ENCODE data around the gene NAT8L.

The NAT8L gene

DNA sequence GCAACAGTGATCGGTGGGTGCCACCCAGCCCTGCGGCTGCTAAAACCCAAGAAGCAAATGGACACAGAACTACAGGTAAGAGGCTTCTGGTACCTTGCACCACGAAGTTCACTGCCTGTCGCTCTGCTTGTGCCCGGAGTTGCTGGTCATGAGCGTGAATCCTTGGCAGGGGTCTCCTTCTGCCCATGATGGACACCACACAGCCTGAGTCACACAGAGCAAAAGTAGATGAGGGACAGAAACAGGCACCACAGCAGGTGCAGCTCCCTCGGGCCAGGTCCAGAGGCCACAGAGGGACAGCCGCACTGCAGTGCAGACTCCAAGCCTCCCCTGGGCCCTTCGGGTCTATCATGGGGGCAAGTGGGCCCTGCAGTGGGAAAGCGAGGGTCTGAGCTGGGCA lies 22.4 kb downstream of the NAT8L start:
- H3K4me3 ChIP-seq (ENCODE audit: low read depth in 1 of 2, low read length in 1 of 2): no peak overlapping the region

DNA sequence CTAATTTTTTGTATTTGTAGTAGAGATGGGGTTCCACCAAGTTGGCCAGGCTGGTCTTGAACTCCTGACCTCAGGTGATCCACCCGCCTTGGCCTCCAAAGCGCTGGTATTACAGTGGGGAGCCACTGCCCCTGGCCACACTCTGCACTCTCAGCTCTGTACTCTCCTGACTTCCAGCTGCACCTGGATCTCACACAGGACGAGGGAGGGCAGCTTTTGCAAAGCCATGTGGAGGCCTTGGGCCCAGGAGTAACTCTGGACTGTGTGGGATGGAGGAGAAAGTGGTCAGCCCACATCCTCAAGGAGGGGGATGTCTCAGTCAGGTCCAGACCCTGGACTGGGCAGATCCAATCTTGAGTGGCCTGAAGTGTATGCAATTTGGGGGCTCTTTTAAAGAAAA lies 23.0 kb downstream of the NAT8L start:
- Histone ChIP-seq H3K36me3 (no peaks in the 10 kb centered on the region), H3K4me1 (ENCODE audit: control insufficient read depth in 1 of 2, insufficient read depth in 1 of 2, low read depth in 1 of 2, low read length in 1 of 2) (no peaks in the 10 kb centered on the region), H3K27me3 (peaks cover 5% of the 10 kb centered on the region), H3K4me3 (ENCODE audit: low read depth in 1 of 2, low read length in 1 of 2) (no peak overlapping the region), H3K27ac (no peak overlapping the region), H3K9me3 (no peaks in the 10 kb centered on the region)
- TF ChIP-seq, protein P1, sequence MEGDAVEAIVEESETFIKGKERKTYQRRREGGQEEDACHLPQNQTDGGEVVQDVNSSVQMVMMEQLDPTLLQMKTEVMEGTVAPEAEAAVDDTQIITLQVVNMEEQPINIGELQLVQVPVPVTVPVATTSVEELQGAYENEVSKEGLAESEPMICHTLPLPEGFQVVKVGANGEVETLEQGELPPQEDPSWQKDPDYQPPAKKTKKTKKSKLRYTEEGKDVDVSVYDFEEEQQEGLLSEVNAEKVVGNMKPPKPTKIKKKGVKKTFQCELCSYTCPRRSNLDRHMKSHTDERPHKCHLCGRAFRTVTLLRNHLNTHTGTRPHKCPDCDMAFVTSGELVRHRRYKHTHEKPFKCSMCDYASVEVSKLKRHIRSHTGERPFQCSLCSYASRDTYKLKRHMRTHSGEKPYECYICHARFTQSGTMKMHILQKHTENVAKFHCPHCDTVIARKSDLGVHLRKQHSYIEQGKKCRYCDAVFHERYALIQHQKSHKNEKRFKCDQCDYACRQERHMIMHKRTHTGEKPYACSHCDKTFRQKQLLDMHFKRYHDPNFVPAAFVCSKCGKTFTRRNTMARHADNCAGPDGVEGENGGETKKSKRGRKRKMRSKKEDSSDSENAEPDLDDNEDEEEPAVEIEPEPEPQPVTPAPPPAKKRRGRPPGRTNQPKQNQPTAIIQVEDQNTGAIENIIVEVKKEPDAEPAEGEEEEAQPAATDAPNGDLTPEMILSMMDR (IDR thresholded peaks at IDR 0.05): no peak

More for the DNA sequence above, 22.4 kb downstream of the NAT8L start:
- Histone ChIP-seq H3K4me1 (ENCODE audit: control insufficient read depth in 1 of 2, insufficient read depth in 1 of 2, low read depth in 1 of 2, low read length in 1 of 2) (no peaks in the 10 kb centered on the region), H3K36me3 (no peaks in the 10 kb centered on the region), H3K27ac (no peak overlapping the region), H3K27me3 (no peaks in the 10 kb centered on the region), H3K9me3 (no peaks in the 10 kb centered on the region)
- TF ChIP-seq, protein P1 (IDR thresholded peaks at IDR 0.05): no peak

DNA sequence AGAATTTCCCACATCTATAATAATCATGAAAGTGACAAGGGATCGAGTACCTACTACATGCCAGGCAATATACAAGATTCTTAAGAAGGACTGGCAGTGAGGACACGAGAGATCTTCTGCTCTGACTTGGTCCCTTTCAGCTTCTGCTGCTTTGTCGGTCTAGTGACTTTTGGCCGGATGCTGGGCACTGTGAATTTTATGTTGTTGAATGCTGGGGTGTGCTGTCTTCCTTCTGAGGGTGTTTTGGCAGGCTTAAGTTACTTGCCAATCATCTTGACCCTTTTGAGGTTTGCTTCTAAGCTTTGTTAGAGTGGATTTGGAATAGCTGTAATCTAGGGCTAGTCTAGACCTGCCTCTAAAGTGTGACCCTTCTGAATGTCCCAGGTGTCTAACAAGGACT lies 23.5 kb downstream of the NAT8L start:
- TF ChIP-seq, protein P1 (IDR thresholded peaks at IDR 0.05): no peak
- Histone ChIP-seq H3K27ac (no peak overlapping the region), H3K9me3 (no peaks in the 10 kb centered on the region), H3K4me3 (ENCODE audit: low read depth in 1 of 2, low read length in 1 of 2) (no peak overlapping the region), H3K4me1 (ENCODE audit: control insufficient read depth in 1 of 2, insufficient read depth in 1 of 2, low read depth in 1 of 2, low read length in 1 of 2) (no peaks in the 10 kb centered on the region), H3K36me3 (no peaks in the 10 kb centered on the region), H3K27me3 (peaks cover 8% of the 10 kb centered on the region)

DNA sequence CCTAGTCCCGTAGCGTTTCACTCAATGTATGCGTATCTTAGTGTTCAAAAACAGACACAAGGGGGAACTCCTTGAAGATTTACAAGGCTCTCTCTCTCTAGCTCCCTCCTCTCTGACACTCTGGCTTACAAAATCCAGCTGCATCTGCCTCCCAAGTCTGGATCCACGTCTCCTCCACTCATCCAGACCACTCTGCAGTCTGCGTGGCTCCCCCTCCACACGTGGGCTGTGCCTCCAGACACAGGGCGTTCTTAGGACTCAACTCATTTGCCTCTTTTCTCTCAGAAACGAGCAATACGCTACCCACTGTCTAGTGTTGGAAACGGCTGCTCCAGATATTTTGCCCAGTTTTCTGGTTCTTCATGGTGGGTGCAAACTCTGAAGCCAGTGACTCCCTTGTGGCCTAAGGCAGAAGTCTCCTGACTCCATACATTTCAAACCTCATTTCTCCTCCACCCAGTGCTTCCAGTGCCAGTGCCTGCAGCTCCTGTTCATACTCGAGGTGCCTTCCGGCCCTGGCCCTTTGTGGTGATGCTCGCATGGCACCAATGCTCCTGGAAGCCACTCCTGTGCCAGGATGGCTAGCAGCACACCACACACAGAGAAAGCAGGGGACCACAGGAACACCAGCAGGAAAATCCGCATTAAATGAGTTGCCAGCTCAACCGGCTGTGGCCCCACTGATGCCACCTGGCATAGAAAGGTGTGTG lies 24.1 kb downstream of the NAT8L start:
- TF ChIP-seq, protein P1 (IDR thresholded peaks at IDR 0.05): no peak
- Histone ChIP-seq H3K4me1 (ENCODE audit: control insufficient read depth in 1 of 2, insufficient read depth in 1 of 2, low read depth in 1 of 2, low read length in 1 of 2) (no peaks in the 10 kb centered on the region), H3K9me3 (no peaks in the 10 kb centered on the region), H3K27ac (no peak overlapping the region), H3K27me3 (peaks cover 12% of the 10 kb centered on the region), H3K4me3 (ENCODE audit: low read depth in 1 of 2, low read length in 1 of 2) (no peak overlapping the region), H3K36me3 (no peaks in the 10 kb centered on the region)

DNA sequence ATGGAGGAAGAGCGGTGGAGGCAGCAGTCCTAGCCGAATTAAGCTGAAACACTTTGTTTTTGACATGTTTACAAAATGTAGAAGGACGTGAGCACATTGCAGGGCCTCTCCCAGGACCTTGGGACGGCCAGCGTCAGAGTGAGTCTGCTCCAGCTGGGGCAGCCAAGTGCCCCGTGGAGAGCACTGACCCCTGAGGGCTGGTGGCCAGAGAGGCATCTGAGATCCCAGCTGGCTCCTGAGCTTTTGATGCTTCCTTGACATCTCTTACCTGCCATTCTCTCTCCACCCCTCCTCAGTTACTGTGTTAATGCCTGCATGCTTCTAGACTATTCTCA lies 24.7 kb downstream of the NAT8L start:
- TF ChIP-seq, protein P1 (IDR thresholded peaks at IDR 0.05): no peak
- Histone ChIP-seq H3K4me1 (ENCODE audit: control insufficient read depth in 1 of 2, insufficient read depth in 1 of 2, low read depth in 1 of 2, low read length in 1 of 2) (no peaks in the 10 kb centered on the region), H3K4me3 (ENCODE audit: low read depth in 1 of 2, low read length in 1 of 2) (no peak overlapping the region), H3K27me3 (peaks cover 17% of the 10 kb centered on the region), H3K36me3 (no peaks in the 10 kb centered on the region), H3K27ac (no peak overlapping the region), H3K9me3 (no peaks in the 10 kb centered on the region)

All from neutrophil (primary cell).